ENCODE results near the gene FBXO3. TPM values are rescaled to one million over a fixed set of nuclear protein-coding genes. Genes with fewer than 3 reads are reported as not detected.

Gene FBXO3
- total and polyA plus RNA-seq, 2 experiments from 2014 or later = 12.5 to 28.4 TPM

DNA sequence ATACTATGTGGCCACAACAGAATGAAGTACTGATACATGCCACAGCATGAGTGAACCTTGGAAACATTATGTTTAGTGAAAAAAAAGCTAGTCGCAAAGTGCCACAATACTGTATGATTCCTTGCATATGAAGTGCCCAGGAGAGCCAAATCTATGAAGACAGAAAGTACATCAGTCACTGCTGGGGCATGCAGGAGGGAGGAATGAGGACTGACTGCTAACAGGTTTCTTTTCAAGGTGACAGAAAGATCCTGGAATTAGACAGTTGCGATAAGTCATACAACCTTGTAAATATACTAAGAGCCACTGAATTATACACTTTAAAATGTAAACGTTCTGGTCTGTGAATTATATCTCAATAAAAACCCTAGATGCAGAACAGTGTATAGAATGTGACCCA, 61.9 kb downstream of the FBXO3 start:
- no peaks in the 10 kb centered on the region for H3K4me1 ChIP-seq (ENCODE audit: insufficient read depth)
- H3K4me2 ChIP-seq = no peak overlapping the region
- no peaks in the 10 kb centered on the region for H3K79me2 ChIP-seq (replicated peaks; ENCODE audit: insufficient read depth)
- H3K9me3 Mint-ChIP-seq = no peaks in the 10 kb centered on the region; the same call in 2 of the 3 replicates
- H3F3A ChIP-seq (replicated peaks; ENCODE audit: low read depth) = no peaks in the 10 kb centered on the region
- no peak for ATAC-seq
- no peak for DNase-seq (ENCODE audit: low spot score)
- no peaks in the 10 kb centered on the region for H3K4me1 Mint-ChIP-seq
- H3K4me3 Mint-ChIP-seq = no peak overlapping the region
- H3K4me3 ChIP-seq = no peak overlapping the region
- peaks cover 9% of the 10 kb centered on the region; the same call in 2 of the 3 replicates for H3K36me3 Mint-ChIP-seq (ENCODE audit: low read depth)
- no peak overlapping the region for H2AFZ ChIP-seq
- no peaks in the 10 kb centered on the region for H3K27me3 ChIP-seq (ENCODE audit: insufficient read depth)
- no peaks in the 10 kb centered on the region for H3K27me3 Mint-ChIP-seq (ENCODE audit: insufficient read depth, low read depth, poor library complexity)
- H4K20me1 ChIP-seq (replicated peaks; ENCODE audit: insufficient read depth) = no peaks in the 10 kb centered on the region
- H3K27ac Mint-ChIP-seq = no peak overlapping the region
- H3K9me2 ChIP-seq (ENCODE audit: insufficient read depth) = no peaks in the 10 kb centered on the region
- H3K27ac ChIP-seq (ENCODE audit: low read depth) = no peak overlapping the region
- peaks cover 7% of the 10 kb centered on the region; the same call in 1 of the 2 replicates for H3K36me3 ChIP-seq (ENCODE audit: insufficient read depth)
- no peak for TF ChIP-seq ZNF114 (CRISPR knock-in tag; IDR thresholded peaks at IDR 0.05)

- H3K27me3 Mint-ChIP-seq (ENCODE audit: insufficient read depth, low read depth, poor library complexity) = no peaks in the 10 kb centered on the region
- Histone ChIP-seq H3K36me3 (ENCODE audit: insufficient read depth) (peaks cover 7% of the 10 kb centered on the region; the same call in 1 of the 2 replicates), H3K4me1 (ENCODE audit: insufficient read depth) (peaks cover 4% of the 10 kb centered on the region; the same call in 1 of the 2 replicates), H2AFZ (no peak overlapping the region), H3K27ac (ENCODE audit: low read depth) (no peak overlapping the region), H4K20me1 (replicated peaks; ENCODE audit: insufficient read depth) (no peaks in the 10 kb centered on the region), H3F3A (replicated peaks; ENCODE audit: low read depth) (no peaks in the 10 kb centered on the region), H3K4me2 (no peak overlapping the region), H3K79me2 (replicated peaks; ENCODE audit: insufficient read depth) (no peaks in the 10 kb centered on the region), H3K4me3 (no peak overlapping the region), H3K9me2 (ENCODE audit: insufficient read depth) (no peaks in the 10 kb centered on the region), H3K27me3 (ENCODE audit: insufficient read depth) (no peaks in the 10 kb centered on the region)
- no peaks in the 10 kb centered on the region; the same call in 2 of the 3 replicates for H3K9me3 Mint-ChIP-seq
- TF ChIP-seq ZNF331 (CRISPR knock-in tag; IDR thresholded peaks at IDR 0.05; ENCODE audit: low read depth) (no peak), CREB1 (CRISPR knock-in tag; IDR thresholded peaks at IDR 0.05; ENCODE audit: low read depth) (no peak), CTCF (conservative IDR thresholded peaks at IDR 0.05; ENCODE audit: low read depth in 2 of 2) (no peak)
- peaks cover 9% of the 10 kb centered on the region; the same call in 2 of the 3 replicates for H3K36me3 Mint-ChIP-seq (ENCODE audit: low read depth)
- ATAC-seq (no peak), DNase-seq (ENCODE audit: low spot score) (no peak)
- no peak overlapping the region for H3K4me3 Mint-ChIP-seq
- peaks cover 7% of the 10 kb centered on the region; the same call in 2 of the 3 replicates for H3K4me1 Mint-ChIP-seq
- H3K27ac Mint-ChIP-seq = no peak overlapping the region
Observed at GRCh38 chr11:33709466-33709865, 64.9 kb downstream of the FBXO3 start.

DNA sequence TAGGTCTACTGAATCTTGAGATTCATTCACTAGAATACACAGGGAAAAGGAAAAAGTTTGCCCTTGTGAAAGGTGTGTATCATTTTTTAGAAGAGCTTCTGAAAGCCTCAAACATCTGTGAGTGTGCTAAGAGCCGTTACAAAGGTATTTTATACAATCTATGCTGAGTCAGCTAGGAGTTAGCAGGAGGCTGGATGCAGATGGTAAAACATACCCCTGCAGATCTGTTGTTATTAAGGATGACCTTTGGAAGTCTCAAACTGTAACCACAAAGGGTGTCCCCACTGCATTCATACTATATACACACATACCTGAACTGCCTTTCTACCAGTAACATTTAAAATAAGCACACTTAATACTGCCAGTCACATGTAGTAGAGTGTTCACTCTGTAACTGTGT, 65.3 kb downstream of the FBXO3 start:
- H3K27me3 ChIP-seq (ENCODE audit: insufficient read depth) = no peaks in the 10 kb centered on the region
- no peak overlapping the region for H3K27ac Mint-ChIP-seq
- H3K4me3 ChIP-seq = no peak overlapping the region
- H3K79me2 ChIP-seq (replicated peaks; ENCODE audit: insufficient read depth) = no peaks in the 10 kb centered on the region
- no peak overlapping the region for H3K27ac ChIP-seq (ENCODE audit: low read depth)
- H3K36me3 ChIP-seq (ENCODE audit: insufficient read depth) = peaks cover 7% of the 10 kb centered on the region; the same call in 1 of the 2 replicates
- ATAC-seq (no peak), DNase-seq (ENCODE audit: low spot score) (no peak)
- H3K4me3 Mint-ChIP-seq = no peak overlapping the region
- peaks cover 9% of the 10 kb centered on the region; the same call in 2 of the 3 replicates for H3K36me3 Mint-ChIP-seq (ENCODE audit: low read depth)
- H3F3A ChIP-seq (replicated peaks; ENCODE audit: low read depth) = no peaks in the 10 kb centered on the region
- no peak overlapping the region for H3K4me2 ChIP-seq
- peaks cover 11% of the 10 kb centered on the region; the same call in 2 of the 3 replicates for H3K4me1 Mint-ChIP-seq
- no peaks in the 10 kb centered on the region for H3K9me2 ChIP-seq (ENCODE audit: insufficient read depth)
- peaks cover 9% of the 10 kb centered on the region; the same call in 1 of the 2 replicates for H3K4me1 ChIP-seq (ENCODE audit: insufficient read depth)
- H4K20me1 ChIP-seq (replicated peaks; ENCODE audit: insufficient read depth) = no peaks in the 10 kb centered on the region
- H2AFZ ChIP-seq = no peak overlapping the region
- H3K27me3 Mint-ChIP-seq (ENCODE audit: insufficient read depth, low read depth, poor library complexity) = no peaks in the 10 kb centered on the region
- H3K9me3 Mint-ChIP-seq = no peaks in the 10 kb centered on the region; the same call in 2 of the 3 replicates
- TF ChIP-seq, protein P1, sequence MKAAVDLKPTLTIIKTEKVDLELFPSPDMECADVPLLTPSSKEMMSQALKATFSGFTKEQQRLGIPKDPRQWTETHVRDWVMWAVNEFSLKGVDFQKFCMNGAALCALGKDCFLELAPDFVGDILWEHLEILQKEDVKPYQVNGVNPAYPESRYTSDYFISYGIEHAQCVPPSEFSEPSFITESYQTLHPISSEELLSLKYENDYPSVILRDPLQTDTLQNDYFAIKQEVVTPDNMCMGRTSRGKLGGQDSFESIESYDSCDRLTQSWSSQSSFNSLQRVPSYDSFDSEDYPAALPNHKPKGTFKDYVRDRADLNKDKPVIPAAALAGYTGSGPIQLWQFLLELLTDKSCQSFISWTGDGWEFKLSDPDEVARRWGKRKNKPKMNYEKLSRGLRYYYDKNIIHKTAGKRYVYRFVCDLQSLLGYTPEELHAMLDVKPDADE (IDR thresholded peaks at IDR 0.05) = no peak
- TF ChIP-seq EZH2phosphoT487 (IDR thresholded peaks at IDR 0.05; ENCODE audit: unreplicated experiment) = no peak
- TF ChIP-seq ZNF331 (CRISPR knock-in tag; IDR thresholded peaks at IDR 0.05; ENCODE audit: low read depth) = no peak
- TF ChIP-seq, protein P2, sequence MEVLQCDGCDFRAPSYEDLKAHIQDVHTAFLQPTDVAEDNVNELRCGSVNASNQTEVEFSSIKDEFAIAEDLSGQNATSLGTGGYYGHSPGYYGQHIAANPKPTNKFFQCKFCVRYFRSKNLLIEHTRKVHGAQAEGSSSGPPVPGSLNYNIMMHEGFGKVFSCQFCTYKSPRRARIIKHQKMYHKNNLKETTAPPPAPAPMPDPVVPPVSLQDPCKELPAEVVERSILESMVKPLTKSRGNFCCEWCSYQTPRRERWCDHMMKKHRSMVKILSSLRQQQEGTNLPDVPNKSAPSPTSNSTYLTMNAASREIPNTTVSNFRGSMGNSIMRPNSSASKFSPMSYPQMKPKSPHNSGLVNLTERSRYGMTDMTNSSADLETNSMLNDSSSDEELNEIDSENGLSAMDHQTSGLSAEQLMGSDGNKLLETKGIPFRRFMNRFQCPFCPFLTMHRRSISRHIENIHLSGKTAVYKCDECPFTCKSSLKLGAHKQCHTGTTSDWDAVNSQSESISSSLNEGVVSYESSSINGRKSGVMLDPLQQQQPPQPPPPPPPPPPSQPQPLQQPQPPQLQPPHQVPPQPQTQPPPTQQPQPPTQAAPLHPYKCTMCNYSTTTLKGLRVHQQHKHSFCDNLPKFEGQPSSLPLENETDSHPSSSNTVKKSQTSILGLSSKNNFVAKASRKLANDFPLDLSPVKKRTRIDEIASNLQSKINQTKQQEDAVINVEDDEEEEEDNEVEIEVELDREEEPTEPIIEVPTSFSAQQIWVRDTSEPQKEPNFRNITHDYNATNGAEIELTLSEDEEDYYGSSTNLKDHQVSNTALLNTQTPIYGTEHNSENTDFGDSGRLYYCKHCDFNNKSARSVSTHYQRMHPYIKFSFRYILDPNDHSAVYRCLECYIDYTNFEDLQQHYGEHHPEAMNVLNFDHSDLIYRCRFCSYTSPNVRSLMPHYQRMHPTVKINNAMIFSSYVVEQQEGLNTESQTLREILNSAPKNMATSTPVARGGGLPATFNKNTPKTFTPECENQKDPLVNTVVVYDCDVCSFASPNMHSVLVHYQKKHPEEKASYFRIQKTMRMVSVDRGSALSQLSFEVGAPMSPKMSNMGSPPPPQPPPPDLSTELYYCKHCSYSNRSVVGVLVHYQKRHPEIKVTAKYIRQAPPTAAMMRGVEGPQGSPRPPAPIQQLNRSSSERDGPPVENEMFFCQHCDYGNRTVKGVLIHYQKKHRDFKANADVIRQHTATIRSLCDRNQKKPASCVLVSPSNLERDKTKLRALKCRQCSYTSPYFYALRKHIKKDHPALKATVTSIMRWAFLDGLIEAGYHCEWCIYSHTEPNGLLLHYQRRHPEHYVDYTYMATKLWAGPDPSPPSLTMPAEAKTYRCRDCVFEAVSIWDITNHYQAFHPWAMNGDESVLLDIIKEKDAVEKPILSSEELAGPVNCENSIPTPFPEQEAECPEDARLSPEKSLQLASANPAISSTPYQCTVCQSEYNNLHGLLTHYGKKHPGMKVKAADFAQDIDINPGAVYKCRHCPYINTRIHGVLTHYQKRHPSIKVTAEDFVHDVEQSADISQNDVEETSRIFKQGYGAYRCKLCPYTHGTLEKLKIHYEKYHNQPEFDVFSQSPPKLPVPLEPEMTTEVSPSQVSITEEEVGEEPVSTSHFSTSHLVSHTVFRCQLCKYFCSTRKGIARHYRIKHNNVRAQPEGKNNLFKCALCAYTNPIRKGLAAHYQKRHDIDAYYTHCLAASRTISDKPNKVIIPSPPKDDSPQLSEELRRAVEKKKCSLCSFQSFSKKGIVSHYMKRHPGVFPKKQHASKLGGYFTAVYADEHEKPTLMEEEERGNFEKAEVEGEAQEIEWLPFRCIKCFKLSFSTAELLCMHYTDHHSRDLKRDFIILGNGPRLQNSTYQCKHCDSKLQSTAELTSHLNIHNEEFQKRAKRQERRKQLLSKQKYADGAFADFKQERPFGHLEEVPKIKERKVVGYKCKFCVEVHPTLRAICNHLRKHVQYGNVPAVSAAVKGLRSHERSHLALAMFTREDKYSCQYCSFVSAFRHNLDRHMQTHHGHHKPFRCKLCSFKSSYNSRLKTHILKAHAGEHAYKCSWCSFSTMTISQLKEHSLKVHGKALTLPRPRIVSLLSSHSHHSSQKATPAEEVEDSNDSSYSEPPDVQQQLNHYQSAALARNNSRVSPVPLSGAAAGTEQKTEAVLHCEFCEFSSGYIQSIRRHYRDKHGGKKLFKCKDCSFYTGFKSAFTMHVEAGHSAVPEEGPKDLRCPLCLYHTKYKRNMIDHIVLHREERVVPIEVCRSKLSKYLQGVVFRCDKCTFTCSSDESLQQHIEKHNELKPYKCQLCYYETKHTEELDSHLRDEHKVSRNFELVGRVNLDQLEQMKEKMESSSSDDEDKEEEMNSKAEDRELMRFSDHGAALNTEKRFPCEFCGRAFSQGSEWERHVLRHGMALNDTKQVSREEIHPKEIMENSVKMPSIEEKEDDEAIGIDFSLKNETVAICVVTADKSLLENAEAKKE (CRISPR knock-in tag; IDR thresholded peaks at IDR 0.05) = no peak
